GM12892 (cell line): ENCODE measurements around the gene ARHGEF12.

ENCODE experiments used
- POLR2A ChIP-seq: IDR thresholded peaks from 2 replicates; pipeline ENCODE4 v1.6.1; 2011; ENCODE audit warnings: low read depth, low read length, control low read depth
- POLR2AphosphoS5 ChIP-seq: IDR thresholded peaks from 2 replicates; pipeline ENCODE4 v1.6.1; 2011; ENCODE audit warnings: low read depth, low read length, control low read depth
- TAF1 ChIP-seq: IDR thresholded peaks from 2 replicates; pipeline ENCODE4 v1.6.1; 2011; ENCODE audit warnings: low read depth, mild to moderate bottlenecking, control low read depth, low read length, borderline replicate concordance

- TF ChIP-seq POLR2A, result no peak
- TF ChIP-seq POLR2AphosphoS5, result no peak
- TF ChIP-seq TAF1, result no peak
Measured at GRCh38 chr11:120529911-120530310, 193.7 kb downstream of the ARHGEF12 start.
